CD4-positive, alpha-beta T cell treated with Interleukin-6 for 4 hours (primary cell): ENCODE measurements around the gene EMP2.
"Not testable (repeated sequence)": the region's sequence is repeated elsewhere in the genome, so short reads cannot be mapped to it uniquely, and the experiment has no call there.

Experiments used
- DNase-seq: peaks from one replicate; pipeline ENCODE4 v3.0.0-alpha.2; 2020; ENCODE audit warnings: mixed read lengths

Gene EMP2

DNA sequence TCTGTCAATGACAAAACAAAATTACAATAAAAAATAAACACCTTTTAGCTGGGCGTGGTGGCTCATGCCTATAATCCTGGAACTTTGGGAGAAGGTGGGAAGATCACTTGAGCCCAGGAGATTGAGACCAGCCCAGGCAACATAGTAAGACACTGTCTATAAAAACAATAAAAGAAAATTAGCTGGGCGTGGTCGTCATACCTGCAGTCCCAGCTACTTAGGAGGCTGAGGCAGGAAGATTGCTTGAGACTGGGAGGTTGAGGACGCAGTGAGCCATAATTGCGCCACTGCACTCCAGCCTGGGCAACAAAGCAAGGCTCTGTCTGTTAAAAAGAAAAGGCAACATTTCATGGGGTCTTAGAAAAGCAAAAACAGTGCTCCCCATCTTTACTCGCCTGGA is 32.7 kb downstream of the EMP2 start:
- DNase-seq: no peak

DNA sequence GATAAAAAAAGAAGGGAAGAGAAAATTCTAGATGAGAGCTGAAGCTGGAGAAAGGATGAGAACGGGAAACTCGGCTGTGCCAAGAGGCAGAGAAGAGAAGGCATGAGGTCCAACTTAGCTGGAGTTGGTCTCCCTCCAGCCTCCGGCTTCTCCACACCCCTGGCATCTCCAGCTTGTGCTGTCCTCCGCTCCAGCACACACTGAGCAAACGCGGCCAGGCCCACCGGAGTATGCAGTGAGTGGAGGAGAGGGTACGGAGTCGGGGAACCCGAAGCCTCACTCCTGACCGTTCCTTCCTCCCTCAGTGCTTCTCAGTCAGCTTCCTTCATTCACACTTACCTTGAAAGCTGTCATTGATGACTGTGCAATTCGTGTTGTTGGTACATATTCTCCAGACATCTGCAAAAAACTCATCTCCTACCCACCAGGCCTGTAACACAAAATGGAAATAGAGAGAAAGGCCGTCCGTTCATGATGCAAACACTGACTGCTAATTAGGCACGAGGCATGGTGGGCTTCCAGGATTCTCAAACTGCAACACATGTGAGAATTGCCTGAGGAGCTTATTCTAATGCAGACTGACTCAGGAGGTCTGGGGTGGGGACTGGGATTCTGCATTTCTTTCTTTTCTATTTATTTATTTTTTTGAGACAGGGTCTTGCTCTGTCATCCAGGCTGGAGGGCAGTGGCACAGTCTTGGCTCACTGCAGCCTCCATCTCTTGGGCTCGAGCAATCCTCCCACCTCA is 37.0 kb downstream of the EMP2 start:
- DNase-seq: no peak

DNA sequence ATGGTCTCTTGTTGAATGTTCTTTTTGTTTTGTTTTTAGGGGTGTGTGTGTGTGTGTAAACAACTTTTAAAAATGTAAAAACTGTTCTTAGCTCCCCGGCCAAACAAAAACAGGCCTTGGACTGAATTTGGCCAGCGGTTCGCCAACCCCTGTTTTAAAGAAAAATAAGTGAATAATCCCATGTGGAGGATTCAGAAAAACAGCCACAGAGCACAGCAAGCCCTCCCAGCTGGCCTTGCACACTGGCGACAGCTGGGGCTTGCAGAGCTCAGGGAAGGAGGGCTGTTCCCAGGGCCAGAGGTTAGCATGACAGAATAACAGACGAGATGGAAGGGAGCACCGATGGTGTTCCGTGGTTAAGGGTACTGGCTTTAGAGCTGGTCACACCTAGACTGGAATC is 39.0 kb downstream of the EMP2 start:
- no peak for DNase-seq

DNA sequence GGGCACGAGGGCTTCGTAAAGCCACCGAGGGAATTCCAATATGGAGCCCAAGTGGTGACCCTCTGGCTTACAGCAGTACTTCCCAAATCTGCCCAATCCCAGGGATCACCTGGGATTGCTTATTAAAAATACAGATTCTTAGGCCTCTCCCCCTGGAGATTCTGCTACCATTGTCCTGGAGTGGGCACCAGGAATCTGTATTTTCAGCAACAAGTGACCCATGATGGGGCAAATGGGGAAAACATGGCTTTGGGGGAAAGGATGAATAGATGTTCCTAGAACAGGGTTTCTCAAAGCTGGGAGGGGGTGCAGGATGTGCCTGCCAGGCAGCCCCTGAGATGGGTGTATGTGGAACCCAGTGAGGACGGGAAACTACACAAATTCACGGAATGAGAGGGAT is 40.6 kb downstream of the EMP2 start:
- no peak for DNase-seq

DNA sequence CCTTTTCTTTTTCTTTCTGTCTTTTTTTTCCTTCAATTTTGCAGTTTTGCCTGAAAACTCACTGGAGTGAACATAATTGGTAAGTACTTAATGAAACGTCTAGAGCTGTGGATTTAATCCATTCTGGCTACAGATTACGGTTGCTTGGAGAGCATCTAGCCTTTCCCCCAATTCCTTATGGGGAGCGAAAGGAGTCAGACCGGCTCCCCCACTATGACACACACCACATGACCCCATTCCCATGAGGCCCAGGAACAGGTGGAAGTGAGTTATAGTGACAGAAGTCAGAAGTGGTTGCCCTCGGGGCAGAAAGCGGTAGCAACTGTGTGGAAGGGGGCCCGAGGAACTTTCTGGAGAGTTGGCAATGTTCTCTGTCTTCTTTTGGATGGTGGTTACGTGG is 41.2 kb downstream of the EMP2 start:
- DNase-seq: no peak

DNA sequence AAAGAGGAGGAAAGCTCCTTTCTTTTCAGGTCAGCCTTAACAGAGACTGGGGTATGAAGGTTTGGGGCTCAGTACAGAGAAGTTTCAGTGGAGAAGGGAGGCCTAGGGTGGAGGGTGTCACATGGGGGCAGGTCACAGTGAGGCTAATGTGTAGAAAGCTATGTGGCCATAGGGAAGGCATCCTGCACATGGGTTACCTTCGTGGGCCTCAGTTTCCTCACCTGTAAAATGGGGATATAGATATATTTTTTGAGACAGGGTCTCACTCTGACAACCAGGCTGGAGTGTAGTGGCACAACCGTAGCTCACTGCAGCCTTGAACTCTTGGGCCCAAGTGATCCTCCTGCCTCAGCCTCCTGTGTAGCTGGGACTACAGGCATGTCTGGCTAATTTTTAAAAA is 41.8 kb downstream of the EMP2 start:
- no peak for DNase-seq

DNA sequence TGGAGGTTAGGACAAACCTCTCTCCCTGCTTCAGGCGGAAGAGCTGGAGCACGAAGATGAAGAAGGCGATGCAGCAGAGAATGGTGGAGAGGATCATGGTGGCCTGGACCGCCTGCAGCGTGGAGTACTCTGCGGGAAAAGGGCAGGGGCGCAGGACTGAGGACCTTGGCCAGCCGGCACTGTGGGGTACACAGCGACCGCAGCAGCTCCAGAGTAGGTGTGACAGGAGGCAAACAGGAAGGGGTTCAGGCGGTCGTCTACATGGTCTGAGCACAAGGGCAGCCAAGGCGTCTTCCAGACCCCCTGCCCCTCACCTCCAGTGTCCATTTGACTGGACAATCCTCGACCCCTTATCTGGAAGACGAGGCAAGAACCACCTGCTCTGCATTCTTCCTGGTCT is 42.5 kb downstream of the EMP2 start:
- no peak for DNase-seq

DNA sequence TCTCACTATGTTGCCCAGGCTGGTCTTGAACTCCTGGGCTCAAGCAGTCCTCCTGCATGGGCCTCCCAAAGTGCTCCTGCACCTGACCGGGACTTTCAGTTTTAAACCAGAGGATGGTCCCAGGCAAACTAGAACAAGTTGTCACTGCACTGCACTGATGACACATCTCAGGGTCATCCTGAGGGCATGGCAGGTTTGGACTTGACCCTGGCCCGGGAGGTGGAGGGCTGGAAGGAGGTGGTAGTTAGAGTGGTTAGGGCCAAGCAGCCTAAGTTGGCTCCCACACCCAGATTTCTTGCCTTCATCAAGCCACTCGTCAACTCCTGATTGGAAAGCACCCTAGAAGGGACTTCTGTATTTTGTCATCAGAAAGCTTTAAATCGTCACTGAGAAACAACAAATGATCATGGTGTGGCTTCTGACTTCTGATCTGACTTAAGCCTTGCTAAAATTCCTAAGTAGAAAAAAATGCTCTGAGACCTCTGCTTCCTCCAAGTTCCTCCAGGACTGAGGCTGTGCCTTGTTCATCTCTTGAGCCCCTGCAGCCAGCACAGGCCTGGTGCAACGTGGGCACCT is 43.5 kb downstream of the EMP2 start:
- DNase-seq: no peak

DNA sequence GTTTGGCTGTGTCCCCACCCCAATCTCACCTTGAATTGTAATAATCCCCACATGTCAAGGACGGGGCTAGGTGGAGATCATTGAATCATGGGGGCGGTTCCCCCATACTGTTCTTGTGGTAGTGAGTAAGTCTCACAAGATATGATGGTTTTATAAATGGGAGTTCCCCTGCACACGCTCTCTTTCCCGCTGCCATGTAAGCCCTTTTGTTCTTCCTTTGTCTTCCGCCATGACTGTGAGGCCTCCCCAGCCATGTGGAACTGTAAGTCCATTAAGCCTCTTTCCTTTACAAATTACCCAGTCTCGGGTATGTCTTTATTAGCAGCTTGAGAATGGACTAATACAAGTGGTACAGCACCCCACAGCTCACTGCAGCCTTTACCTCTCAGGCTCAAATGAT is 44.1 kb downstream of the EMP2 start:
- DNase-seq: not testable (repeated sequence)

DNA sequence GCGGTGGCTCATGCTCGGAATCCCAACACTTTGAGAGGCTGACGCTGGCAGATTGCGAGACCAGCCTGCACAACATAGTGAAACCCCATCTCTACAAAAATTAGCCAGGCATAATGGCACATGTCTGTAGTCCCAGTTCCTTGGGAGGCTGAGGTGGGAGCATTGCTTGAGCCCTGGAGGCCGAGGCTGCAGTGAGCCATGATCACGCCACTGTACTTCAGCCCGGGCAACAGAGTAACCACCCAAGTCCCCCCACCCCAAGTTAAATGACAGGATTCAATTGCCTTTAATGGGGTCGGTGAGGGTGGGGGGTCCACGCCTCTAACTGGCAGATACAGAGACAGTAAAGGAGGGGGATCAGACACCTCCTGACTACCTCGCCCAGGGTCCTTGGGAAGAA is 44.9 kb downstream of the EMP2 start:
- no peak for DNase-seq

DNA sequence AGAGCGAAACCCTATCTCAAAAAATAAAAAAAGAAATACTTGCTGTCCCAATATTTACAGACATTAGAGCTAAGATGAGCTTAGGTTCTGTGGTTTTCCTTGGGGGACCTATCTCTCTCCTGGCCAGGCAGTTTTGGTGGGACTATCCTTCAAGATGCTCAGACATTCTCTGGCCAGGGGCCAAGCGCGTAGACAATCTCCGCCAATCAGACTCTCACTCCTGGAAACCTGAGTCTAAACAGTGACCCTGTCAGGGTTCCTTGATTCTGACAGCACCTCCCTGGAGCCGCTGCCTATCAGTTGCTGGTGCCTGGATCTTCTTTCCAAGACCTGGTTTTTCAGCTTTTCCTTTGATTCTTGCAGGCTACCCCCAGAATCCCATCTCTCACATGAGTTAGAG is 45.6 kb downstream of the EMP2 start:
- no peak for DNase-seq

DNA sequence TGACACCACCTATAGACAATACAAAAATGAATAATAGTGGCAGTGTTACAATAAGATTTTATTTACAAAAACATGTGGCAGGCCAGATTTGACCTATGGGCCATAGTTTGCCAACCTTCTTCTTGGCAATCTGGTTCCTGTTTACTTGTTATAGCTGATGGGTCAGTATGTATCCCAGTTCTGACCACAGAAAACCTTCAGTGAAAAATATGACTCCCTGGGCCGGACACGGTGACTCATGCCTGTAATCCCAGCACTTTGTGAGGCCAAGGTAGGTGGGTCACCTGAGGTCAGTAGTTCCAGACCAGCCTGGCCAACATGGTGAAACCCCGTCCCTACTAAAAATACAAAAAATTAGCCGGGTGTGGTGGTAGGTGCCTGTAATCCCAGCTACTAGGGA is 46.8 kb downstream of the EMP2 start:
- DNase-seq: not testable (repeated sequence)

DNA sequence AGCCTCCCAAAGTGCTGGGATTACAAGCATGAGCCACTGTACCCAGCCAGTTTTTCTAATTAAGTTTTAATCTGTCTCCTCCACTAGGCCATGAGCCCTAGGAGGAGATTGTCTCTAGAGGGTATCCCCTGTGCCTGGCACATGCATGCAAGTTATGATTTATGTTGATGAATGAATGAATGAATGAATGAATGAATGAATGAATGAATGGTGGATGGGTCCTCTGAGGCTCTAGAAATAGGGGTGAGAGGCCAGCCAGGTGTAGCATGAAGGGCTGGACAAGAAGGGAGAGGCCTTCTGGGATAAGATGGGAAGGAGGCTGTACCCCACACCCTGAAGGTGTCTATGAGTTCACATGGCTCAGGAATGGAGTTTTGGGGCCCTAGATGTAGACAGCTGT is 48.8 kb downstream of the EMP2 start:
- DNase-seq: no peak

DNA sequence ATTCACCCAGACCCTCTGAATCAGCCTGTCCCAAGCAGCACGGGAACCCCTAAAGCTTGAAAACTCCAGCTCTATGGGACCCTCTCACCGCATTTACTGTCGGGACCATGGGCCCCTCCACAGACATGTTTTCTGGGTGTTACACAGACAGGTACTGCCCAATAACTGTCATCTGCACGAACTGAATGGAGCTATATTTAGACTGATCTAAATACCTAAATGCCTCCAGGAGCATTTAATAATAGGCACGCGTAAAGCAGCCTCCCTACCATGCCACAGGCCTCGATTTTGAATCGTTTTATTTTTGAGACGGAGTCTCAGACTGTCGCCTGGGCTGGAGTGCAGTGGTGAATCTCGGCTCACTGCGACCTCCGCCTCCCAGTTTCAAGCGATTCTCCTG is 49.7 kb downstream of the EMP2 start:
- no peak for DNase-seq

DNA sequence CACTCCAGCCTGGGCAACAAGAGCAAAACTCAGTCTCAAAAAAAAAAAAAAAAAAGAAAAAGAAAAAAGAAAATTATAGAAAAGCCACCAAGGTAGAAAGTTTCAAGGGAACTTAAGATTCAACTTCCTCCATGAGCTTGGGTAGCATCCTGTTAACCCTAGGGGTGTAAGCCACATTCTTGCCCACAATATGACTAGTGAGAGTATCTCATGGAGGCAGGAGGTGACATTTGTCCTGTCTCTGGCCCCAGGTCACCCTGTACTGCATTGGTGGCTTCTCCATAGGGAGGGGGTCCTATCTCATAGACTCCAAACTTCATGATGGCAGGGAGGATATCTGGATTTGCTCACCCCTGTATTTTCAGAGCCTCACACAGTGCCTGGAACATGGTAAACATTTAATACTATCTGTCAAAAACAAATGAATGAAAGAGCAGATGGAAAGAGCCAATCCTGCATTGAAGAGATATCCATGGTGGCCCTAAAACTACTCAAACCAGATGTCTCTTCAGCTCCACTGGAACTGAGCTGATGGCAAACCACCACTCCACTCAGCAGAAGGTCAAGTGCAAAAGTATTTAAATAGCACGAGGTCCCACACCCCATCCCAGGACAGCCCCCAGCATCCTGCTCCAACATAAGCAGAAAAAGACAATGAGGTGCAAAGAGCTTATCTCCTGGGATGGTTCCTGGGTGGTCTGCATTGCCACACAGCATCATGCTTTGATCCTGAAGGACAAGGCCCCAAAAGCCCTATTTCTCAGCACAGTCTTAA is 50.3 kb downstream of the EMP2 start:
- DNase-seq: no peak

DNA sequence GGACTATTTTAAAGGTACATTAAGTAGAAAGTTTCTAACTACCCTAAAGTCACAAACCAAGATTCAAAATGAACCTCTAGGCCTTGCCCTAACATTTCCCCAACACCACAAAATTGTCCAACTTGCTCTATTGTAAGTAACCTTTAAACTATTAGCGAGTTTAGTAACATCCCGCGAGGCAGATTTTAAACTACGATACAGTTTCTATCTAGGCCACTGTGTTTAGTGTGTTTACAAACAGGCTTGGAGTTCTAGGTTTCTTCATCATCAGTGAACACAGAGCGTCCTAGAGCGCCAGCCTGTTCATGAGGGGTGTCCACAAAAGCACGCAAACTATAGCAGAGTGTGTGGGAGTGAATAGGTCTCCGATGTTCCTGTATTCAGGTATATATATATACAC is 51.8 kb downstream of the EMP2 start:
- no peak for DNase-seq

DNA sequence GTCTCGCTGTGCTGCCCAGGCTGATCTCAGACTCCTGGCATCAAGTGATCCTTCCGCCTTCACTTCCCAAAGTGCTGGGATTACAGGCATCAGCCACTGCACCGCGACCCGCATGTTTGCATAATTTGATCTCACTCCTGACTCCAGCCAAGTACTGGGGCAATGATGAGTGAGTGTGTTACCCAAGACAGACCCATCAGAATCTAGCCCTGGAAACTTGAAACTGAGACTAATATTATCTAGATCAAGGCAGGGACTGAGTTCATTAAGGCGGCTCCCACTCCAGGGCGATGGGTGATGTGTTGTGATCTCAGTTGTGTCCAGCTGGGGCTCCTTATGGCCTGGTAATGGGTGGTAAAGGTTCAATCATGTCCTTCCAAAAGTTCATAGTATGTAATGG is 53.4 kb downstream of the EMP2 start:
- no peak for DNase-seq

DNA sequence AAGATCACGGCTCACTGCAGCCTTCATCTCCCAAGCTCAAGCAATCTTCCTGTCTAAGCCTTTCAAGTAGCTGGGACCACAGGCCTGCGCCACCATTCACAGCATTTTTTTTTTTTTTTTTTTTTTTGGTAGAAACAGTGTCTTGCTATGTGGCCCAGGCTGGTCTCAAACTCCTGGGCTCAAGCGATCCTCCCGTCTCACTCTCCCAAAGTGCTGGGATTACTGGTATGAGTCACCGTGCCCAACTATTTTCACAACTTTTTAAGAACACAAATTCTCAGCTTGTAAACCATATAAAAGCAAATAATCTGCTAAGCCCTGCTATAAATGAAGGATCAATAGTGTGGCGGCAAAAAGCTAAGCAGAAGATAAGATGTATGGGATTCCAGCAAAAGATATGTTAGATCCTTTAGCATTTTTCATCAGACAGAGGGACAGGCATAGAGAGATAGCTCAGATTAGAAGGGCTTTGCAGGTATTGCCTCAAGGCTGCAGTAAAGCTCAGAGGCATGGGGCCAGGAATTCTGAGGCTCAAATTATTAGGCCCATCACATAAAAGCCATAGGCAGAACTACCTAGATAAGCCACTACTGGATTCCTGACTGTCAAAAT is 55.1 kb downstream of the EMP2 start:
- DNase-seq: no peak

DNA sequence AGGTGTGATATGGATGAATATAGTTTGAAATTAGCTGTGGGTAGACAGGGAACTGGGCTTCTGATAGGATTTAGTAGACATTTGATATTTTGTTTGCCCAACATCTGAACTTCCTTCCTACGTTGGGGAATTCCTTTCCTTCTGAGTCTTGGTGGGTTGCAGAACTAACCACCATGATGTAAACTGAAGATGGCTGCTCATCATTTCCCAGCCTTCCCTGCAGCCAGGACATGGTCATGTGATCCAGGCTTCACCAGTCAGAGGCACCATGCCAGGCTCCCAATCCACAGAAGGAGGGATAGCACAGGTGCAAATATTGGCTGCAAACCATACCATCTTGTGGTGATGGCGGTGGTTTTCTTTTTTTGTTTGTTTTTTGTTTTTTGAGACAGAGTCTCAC is 57.4 kb downstream of the EMP2 start:
- no peak for DNase-seq

DNA sequence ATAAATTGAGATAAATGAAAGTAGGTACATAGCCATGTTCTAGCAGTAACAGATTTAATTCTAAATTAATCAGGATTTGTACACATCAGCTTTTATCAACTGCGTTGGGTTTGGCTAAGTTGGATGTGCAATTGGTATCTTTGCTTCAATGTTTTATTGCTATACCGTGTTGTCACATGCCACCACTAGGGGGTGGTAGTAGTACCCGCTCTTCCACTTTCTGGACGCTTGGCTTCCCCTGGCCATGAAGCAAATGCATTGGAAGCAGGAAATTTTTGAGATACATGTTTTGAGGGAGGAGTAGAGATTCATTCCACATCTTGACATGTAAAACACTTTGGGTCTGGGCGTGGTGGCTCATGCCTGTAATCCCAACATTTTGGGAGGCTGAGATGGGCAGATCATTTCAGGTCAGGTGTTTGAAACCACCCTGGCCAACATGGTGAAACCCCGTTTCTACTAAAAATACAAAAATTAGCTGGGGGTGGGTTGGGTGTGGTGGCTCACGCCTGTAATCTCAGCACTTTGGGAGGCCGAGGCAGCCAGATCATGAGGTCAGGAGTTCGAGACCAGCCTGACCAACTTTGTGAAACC is 58.6 kb downstream of the EMP2 start:
- DNase-seq: peak; percentile 61

DNA sequence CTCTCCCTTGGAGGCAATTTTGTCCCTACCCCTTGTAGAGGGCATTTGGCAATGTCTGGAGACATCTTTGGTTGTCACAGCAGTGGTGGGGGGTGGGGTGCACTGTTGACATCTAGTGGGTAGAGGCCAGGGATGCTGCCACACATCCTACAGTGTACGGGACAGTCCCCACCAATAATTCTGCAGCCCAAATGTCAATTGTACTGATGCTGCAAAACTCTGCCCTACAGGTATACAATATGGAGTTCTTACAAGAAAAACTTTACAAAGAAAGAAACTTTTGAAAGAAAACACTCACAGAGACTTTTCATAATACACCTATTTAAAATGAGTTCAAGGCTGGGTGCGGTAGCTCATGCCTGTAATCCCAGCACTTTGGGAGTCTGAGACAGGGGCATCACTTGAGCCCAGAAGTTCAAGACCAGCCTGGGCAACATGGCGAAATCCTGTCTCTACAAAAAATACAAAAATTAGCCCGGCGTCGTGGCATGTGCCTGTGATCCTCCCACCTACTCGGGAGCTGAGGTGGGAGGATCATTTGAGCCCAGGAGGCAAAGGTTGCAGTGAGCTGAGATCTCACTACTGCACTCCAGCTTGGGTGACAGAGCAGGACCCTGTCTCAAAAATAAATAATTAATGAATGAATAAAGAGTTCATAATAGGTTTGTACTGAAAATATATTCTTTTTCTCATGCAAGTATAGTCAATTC is 59.4 kb downstream of the EMP2 start:
- DNase-seq: no peak

DNA sequence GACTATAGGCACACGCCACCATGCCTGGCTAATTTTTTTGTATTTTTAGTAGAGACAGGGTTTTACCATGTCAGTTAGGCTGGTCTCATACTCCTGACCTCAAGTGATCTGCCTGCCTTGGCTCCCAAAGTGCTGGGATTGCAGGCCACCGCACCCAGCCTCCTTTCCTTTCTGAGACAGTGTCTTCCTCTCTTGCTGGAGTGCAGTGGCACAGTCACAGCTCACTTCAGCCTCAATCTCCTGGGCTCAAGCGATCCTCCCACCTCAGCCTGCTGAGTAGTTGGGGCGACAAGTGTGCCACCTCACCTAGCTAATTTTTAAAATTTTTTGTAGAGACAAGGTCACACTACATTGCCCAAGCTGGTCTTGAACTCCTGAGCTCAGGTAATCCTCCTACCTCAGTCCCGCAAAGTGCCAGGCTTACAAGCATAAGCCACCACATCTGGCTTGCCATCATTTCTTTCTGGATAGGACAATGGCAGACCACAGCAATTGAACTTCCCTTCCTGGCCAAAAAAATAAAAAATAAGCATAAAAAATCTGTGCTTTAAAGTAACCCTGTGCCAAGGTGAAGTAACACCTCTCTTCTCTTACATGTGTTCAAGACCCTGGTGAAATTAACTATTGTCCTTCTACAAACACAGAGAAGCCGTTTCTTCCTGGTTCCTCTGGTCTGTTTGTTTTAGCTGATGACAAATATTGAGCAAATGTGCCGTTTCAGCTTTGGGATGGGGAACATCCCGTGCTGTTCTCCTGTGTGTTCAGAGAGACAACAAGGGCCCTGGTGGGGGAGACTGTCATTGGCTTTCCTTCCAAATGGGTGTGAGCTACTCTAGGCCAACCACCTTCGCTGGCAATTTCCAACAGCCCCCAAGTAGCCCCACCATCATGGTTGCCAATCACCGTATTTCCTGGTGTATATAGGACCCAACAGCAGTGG is 60.2 kb downstream of the EMP2 start:
- no peak for DNase-seq
